ENCODE data around the gene RAPGEF3.

- TF ChIP-seq CTCF (IDR thresholded peaks at IDR 0.05; ENCODE audit: insufficient read depth, low read length), result no peak
- no peak for TF ChIP-seq POLR2AphosphoS5 (IDR thresholded peaks at IDR 0.05; ENCODE audit: low read depth)
- no peak for TF ChIP-seq GABPA (IDR thresholded peaks at IDR 0.05; ENCODE audit: low read depth)
- TF ChIP-seq REST (IDR thresholded peaks at IDR 0.05; ENCODE audit: insufficient replicate concordance, low read depth), result no peak
- no peak for TF ChIP-seq SPI1 (IDR thresholded peaks at IDR 0.05; ENCODE audit: borderline replicate concordance, low read depth)
Observed at GRCh38 chr12:47778881-47779280, 20.2 kb upstream of the RAPGEF3 start.

Data from HL-60 (cell line).